ENCODE measurements around the gene TMEM131.

The TMEM131 gene

GRCh38 chr2:97734061-97735051 lies 261.4 kb downstream of the TMEM131 start:
- no peak for DNase-seq

- no peak for DNase-seq
Observed at GRCh38 chr2:97733341-97734035, 262.3 kb downstream of the TMEM131 start.

GRCh38 chr2:97732436-97733340 lies 263.1 kb downstream of the TMEM131 start:
- DNase-seq = no peak

- peak; percentile 56 for DNase-seq
Observed at GRCh38 chr2:97731274-97732020, 264.3 kb downstream of the TMEM131 start.

GRCh38 chr2:97730245-97730644 lies 265.5 kb downstream of the TMEM131 start:
- no peak for DNase-seq

- peak; percentile 74 for DNase-seq
Observed at GRCh38 chr2:97728091-97728731, 267.5 kb downstream of the TMEM131 start.

- DNase-seq = no peak
Observed at GRCh38 chr2:97727296-97727695, 268.5 kb downstream of the TMEM131 start.

- no peak for DNase-seq
Observed at GRCh38 chr2:97726261-97727064, 269.3 kb downstream of the TMEM131 start.

- no peak for DNase-seq
Observed at GRCh38 chr2:97724946-97725688, 270.6 kb downstream of the TMEM131 start.

GRCh38 chr2:97724501-97724900 lies 271.2 kb downstream of the TMEM131 start:
- DNase-seq = no peak

GRCh38 chr2:97724073-97724410 lies 271.7 kb downstream of the TMEM131 start:
- no peak for DNase-seq

GRCh38 chr2:97723156-97724072 lies 272.3 kb downstream of the TMEM131 start:
- DNase-seq = no peak

GRCh38 chr2:97722227-97722626 lies 273.5 kb downstream of the TMEM131 start:
- no peak for DNase-seq

- no peak for DNase-seq
Observed at GRCh38 chr2:97720746-97721145, 275.0 kb downstream of the TMEM131 start.

GRCh38 chr2:97719362-97720155 lies 276.2 kb downstream of the TMEM131 start:
- no peak for DNase-seq

- DNase-seq = no peak
Observed at GRCh38 chr2:97718942-97719341, 276.8 kb downstream of the TMEM131 start.

GRCh38 chr2:97718051-97718882 lies 277.5 kb downstream of the TMEM131 start:
- DNase-seq = peak; percentile 87

Measured in activated CD8-positive, alpha-beta memory T cell treated with anti-CD3 and anti-CD28 coated beads for 24 hours (primary cell).